ENCODE results near the gene RSPRY1. TPM values are rescaled to one million over a fixed set of nuclear protein-coding genes. Genes with fewer than 3 reads are reported as not detected.

The RSPRY1 gene
- total RNA-seq, 4 donors from 2014 or later = 22.7 to 40.6 (median 28.9) TPM

- no peak for TF ChIP-seq CTCF (IDR thresholded peaks at IDR 0.05)
- ATAC-seq (ENCODE audit: low FRiP score) (no peak), DNase-seq (ENCODE audit: low spot score) (peak; percentile 9)
These were observed 70.7 kb downstream of the RSPRY1 start for GRCh38 chr16:57256601-57257395.

GRCh38 chr16:57257455-57258070, 71.4 kb downstream of the RSPRY1 start:
- ATAC-seq (ENCODE audit: low FRiP score) (no peak), DNase-seq (ENCODE audit: low spot score) (peak; percentile 17)
- TF ChIP-seq CTCF (IDR thresholded peaks at IDR 0.05) = no peak

- TF ChIP-seq CTCF (IDR thresholded peaks at IDR 0.05) = no peak
- DNase-seq (ENCODE audit: low spot score) (peak; percentile 16), ATAC-seq (ENCODE audit: low FRiP score) (no peak)
These were observed 72.2 kb downstream of the RSPRY1 start for GRCh38 chr16:57258226-57258909.

DNA sequence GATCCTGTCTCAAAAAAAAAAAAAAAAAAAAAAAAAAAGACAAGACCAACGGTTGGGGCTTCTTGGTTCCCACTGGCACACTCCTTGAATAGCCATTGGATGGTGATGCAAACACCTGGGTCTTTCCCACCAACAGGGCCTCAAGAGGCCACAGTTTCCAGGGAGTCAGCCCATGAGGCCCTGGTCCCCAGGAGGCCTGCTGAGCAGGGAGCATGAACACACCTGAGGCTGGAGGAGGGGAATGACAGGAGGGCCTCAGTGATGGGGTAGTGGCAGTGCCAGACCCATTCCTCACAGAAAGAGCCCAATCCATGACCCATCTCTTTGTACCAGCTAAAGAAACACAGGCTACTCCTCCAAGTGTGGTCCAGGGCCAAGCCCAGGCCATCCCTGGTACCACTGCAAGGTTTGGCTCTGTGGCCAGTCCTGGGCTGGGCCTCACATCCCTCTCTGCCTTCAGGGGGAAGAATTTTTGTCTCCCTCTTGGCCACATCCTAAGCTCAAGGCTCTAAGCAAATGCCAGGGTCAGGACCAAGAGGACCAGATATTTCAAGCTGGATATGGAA, 72.9 kb downstream of the RSPRY1 start:
- DNase-seq (ENCODE audit: low spot score) (peak; percentile 3), ATAC-seq (ENCODE audit: low FRiP score) (no peak)
- no peak for TF ChIP-seq CTCF (IDR thresholded peaks at IDR 0.05)

DNA sequence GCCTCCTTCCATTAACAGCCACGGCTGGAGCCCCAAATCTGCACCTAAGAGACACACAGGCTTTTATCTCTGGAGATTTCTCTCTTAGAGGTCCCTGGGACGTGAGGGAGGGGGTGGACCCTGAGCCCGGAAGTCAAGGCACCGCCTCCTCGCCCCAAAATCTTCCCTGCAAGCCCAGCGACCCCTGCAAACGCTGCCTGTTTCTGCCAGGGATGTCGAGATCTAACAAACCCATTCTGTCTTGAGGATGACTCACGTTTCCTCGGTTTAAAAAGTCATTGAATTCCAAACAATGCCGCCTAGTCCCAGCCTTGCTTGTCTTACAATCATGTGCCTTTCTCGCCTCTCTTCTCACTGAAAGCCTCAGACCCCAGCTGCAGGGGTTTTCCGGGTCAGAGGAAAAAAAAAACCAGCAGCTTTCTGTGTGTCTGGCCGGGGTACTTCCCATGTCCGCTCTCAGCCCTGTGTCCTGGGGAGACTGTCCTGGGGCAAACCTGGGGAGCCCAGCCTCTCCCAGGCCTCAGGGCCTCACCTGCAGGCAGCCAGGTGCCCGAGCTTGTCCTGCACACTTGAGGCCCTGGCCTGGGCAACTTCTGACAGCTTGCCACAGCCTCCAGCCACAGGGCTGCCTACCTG, 74.3 kb downstream of the RSPRY1 start:
- no peak for ATAC-seq (ENCODE audit: low FRiP score)
- TF ChIP-seq CTCF (IDR thresholded peaks at IDR 0.05) = no peak
- DNase-seq (ENCODE audit: low spot score) = peak; percentile 19

DNA sequence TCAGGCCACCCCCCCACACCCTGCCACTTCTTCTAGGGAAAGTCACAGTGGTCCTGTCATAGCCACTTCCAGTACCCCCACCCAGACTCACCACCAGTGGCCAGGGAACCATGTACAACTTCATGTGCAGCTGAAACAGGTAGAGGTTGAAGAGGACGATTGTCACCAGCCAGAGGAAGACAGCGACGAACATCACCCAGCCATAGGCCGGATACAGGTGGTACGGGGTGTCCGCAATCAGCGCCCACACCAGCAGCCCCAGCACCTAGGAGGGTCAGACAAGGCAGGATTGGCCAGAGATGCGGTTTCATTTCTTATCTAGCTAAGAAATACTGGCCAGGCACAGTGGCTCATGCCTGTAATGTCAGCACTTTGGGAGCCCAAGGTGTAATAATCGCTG, 75.7 kb downstream of the RSPRY1 start:
- no peak for TF ChIP-seq CTCF (IDR thresholded peaks at IDR 0.05)
- DNase-seq (ENCODE audit: low spot score) (peak; percentile 11), ATAC-seq (ENCODE audit: low FRiP score) (no peak)

Data from omental fat pad (tissue), 4 donors.